ENCODE data around the gene NEDD9. TPM values are rescaled to one million over a fixed set of nuclear protein-coding genes. Genes with fewer than 3 reads are reported as not detected.

NEDD9 gene
- total and polyA plus RNA-seq, 2 of the 13 experiments (the other 11 are each of a cell fraction or from before 2014, with no cell fraction given), result 27.1 to 389 TPM

- TF ChIP-seq ZNF704 (CRISPR knock-in tag; IDR thresholded peaks at IDR 0.05; ENCODE audit: borderline replicate concordance) (no peak), ZNF329 (CRISPR knock-in tag; IDR thresholded peaks at IDR 0.05; ENCODE audit: low read depth) (peak; percentile 78; the same call in 1 of the 2 replicates), NCOA2 (CRISPR knock-in tag; IDR thresholded peaks at IDR 0.05) (peak; percentile 68; the same call in 1 of the 2 replicates), ZNF431 (CRISPR knock-in tag; IDR thresholded peaks at IDR 0.05; ENCODE audit: borderline replicate concordance, low read depth) (peak; percentile 33; the same call in 1 of the 2 replicates), SIX4 (CRISPR knock-in tag; IDR thresholded peaks at IDR 0.05) (no peak), ATM (IDR thresholded peaks at IDR 0.05; ENCODE audit: borderline replicate concordance) (no peak), ZNF512B (CRISPR knock-in tag; IDR thresholded peaks at IDR 0.05; ENCODE audit: borderline replicate concordance) (peak; percentile 91; the same call in 1 of the 2 replicates), ZMYM4 (CRISPR knock-in tag; IDR thresholded peaks at IDR 0.05) (peak; percentile 85), ZNF569 (CRISPR knock-in tag; IDR thresholded peaks at IDR 0.05; ENCODE audit: borderline replicate concordance) (no peak), ZNF768 (CRISPR knock-in tag; IDR thresholded peaks at IDR 0.05) (peak; percentile 76), PCBP1 (IDR thresholded peaks at IDR 0.05; ENCODE audit: borderline replicate concordance, low read depth, low read length) (no peak), NCOR1 (IDR thresholded peaks at IDR 0.05; ENCODE audit: borderline replicate concordance, low read length) (no peak), PRDM10 (CRISPR knock-in tag; IDR thresholded peaks at IDR 0.05; ENCODE audit: low read depth) (peak; percentile 58; the same call in 1 of the 2 replicates), TEF (CRISPR knock-in tag; IDR thresholded peaks at IDR 0.05) (no peak; the same call in 1 of the 2 replicates), KLF13 (CRISPR knock-in tag; IDR thresholded peaks at IDR 0.05) (0 out of 2 replicates have a peak, but pooled peaks have one; percentile 33), MXI1 (IDR thresholded peaks at IDR 0.05; ENCODE audit: borderline replicate concordance, low read depth, low read length) (peak; percentile 84; the same call in 2 of the 3 replicates), CSRNP1 (CRISPR knock-in tag; IDR thresholded peaks at IDR 0.05) (peak; percentile 72), ZNF550 (CRISPR knock-in tag; IDR thresholded peaks at IDR 0.05; ENCODE audit: borderline replicate concordance) (0 out of 2 replicates have a peak, but pooled peaks have one; percentile 48), HMG20B (CRISPR knock-in tag; conservative IDR thresholded peaks at IDR 0.05) (0 out of 2 replicates have a peak, but pooled peaks have one; percentile 31)
Measured at GRCh38 chr6:11232193-11232769, at the start of gene NEDD9 (continued).

Data from HepG2 (cell line).